ENCODE results near the gene POU2F3. TPM values are rescaled to one million over a fixed set of nuclear protein-coding genes. Genes with fewer than 3 reads are reported as not detected.

Gene POU2F3
- polyA plus RNA-seq, 3 donors from 2014 or later: not detected

DNA sequence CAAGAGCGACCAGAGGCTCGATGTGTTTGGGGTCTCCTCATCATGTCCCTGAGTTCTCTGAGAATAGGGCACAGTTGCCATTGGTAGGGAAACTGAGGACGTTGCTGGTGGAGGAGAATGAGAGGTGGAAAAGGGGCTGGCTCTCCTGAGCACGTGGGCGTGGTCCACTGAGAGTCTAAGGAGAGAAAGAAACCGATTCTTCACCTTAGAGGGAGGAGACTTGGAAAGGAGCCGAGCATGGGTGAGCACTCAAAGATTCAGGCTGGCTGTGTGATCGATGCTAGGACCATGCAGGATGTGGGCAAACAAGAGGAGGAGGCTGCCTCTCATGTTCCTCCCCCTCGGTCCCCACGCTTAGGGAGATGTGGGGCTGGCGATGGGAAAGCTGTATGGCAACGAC lies 65.3 kb downstream of the POU2F3 start:
- Mint-ChIP-seq H3K4me1 (no peaks in the 10 kb centered on the region), H3K36me3 (no peaks in the 10 kb centered on the region), H3K9me3 (no peaks in the 10 kb centered on the region), H3K27ac (no peak overlapping the region), H3K4me3 (no peak overlapping the region), H3K27me3 (ENCODE audit: low read depth in 3 of 3) (peaks cover 0 to 8% (median 4%) of the 10 kb centered on the region in 3 donors)
- no peak for DNase-seq

DNA sequence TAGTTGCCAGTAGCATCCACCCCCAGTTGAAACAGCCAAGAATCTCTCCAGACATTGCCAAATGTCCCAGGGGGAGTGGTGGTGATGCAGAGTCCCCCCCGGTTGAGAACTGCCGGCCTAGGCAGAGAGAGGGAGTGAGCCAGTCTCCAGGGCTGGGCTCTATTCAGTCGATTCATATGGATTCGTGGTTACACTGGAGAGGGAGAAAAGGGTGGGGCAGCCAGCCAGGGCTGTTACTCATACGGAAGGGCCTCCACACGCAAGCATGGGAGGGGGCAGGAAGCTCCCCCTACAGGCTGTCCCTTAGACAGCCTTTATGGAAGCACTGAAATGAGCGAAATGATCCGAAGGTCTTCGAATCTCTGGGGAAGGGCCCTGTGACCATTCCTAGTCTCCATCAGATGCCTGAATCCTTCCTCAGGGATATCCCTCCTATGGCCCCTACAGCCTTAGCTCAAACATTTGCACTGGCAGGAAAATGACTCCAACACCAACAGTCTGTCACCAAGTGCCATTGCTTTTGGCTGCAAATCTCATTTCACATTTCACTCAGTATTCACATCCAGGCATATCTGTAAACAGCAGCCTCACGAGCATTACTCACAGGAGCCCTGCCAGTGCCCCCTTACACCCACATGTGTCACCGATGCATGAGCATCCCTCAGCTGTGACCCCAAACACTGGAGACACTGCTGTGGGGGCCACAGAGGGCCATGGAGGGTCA lies 66.7 kb downstream of the POU2F3 start:
- DNase-seq: no peak
- Mint-ChIP-seq H3K36me3 (no peaks in the 10 kb centered on the region), H3K27ac (no peak overlapping the region), H3K27me3 (ENCODE audit: low read depth in 3 of 3) (peaks cover 0 to 4% (median 4%) of the 10 kb centered on the region in 3 donors), H3K9me3 (no peaks in the 10 kb centered on the region), H3K4me1 (no peaks in the 10 kb centered on the region), H3K4me3 (no peak overlapping the region)

DNA sequence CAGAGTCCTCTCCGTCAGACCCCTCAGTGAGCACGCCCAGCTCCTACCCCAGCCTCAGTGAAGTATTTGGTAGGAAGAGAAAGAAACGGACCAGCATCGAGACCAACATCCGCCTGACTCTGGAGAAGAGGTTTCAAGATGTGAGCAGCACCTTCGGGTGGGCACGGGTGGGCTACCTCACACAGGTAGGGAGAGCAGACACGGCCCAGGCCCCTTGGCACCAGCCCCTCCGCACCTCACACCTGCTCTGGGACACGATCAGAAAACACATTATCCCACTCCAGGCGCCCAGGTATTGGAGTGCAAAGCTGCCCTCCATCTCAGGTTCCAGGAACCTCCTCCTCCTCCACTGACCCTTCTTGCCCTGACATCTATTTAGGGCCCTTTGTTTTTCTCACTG lies 67.5 kb downstream of the POU2F3 start:
- no peaks in the 10 kb centered on the region for H3K4me1 Mint-ChIP-seq
- DNase-seq: no peak
- peaks cover 0 to 4% (median 1%) of the 10 kb centered on the region in 3 donors for H3K27me3 Mint-ChIP-seq (ENCODE audit: low read depth in 3 of 3)
- H3K27ac Mint-ChIP-seq: no peak overlapping the region
- no peaks in the 10 kb centered on the region for H3K9me3 Mint-ChIP-seq
- no peak overlapping the region for H3K4me3 Mint-ChIP-seq
- H3K36me3 Mint-ChIP-seq: no peaks in the 10 kb centered on the region

DNA sequence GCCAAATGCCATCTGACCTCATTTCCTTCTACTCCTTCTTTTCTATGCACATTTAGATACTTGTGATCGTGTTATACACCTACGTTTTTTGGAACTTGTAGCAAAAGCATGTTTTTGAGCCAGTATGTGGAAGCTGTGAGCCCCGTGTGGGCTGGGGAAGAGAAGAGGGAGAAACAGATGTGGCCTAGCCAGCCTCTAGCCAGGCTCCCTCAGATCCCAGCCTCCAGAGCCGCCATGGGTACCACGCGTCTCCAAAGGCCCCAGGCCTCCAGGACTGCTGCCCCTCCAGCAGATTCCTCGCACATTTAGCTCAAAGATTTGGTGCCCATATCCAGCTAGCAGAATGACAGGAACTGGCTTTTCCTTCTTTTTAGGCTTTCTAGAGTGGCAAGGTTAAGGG lies 68.1 kb downstream of the POU2F3 start:
- H3K27ac Mint-ChIP-seq: no peak overlapping the region
- peaks cover 0 to 3% (median 1%) of the 10 kb centered on the region in 3 donors for H3K27me3 Mint-ChIP-seq (ENCODE audit: low read depth in 3 of 3)
- DNase-seq: no peak
- H3K36me3 Mint-ChIP-seq: no peaks in the 10 kb centered on the region
- no peaks in the 10 kb centered on the region for H3K4me1 Mint-ChIP-seq
- no peak overlapping the region for H3K4me3 Mint-ChIP-seq
- H3K9me3 Mint-ChIP-seq: no peaks in the 10 kb centered on the region

DNA sequence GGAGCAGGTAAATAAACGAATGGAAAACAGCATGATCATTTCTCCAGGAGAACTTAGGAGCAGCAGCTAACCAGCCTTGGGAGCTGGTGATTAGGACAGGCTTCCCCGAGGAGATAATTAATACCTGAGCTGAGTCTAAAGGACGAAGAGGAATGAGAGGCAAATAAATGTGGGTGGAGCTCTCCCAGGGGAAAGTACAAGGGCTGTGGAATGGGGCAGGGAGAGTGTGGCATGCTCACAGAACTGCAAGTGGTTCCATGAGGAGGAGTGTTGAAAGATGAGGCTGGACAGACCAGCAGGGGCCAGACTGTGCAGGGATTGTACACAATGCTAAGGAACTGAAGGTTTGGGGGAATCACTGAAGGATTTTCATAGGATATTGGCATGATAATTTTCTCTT lies 70.9 kb downstream of the POU2F3 start:
- Mint-ChIP-seq H3K4me1 (no peaks in the 10 kb centered on the region), H3K36me3 (no peaks in the 10 kb centered on the region)
- no peak for DNase-seq

DNA sequence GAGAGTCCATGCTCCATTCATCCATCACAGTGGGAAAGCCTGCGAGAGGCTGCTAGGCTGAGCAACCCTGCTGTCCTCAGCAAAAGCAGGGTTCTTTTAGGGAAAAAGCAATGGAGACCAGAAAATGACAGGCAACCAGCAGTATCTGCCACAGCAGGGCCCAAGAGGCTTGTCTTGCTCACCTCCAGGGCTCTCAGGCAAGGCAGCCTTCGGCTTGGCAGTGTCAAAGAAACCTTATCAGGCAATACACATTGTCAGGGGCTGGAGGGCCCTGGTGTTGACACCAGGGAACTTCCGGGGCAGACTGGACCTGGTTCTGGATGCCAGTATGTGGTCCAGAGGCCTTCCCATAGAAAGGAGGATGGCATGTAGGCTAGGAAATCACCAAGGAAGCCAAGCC lies 74.9 kb downstream of the POU2F3 start:
- H3K9me3 Mint-ChIP-seq: no peaks in the 10 kb centered on the region
- DNase-seq: no peak
- H3K27me3 Mint-ChIP-seq (ENCODE audit: low read depth in 3 of 3): peaks cover 0 to 4% (median 2%) of the 10 kb centered on the region in 3 donors
- H3K4me1 Mint-ChIP-seq: no peaks in the 10 kb centered on the region
- H3K4me3 Mint-ChIP-seq: no peak overlapping the region
- H3K27ac Mint-ChIP-seq: no peak overlapping the region
- H3K36me3 Mint-ChIP-seq: no peaks in the 10 kb centered on the region

More for the DNA sequence above, 70.9 kb downstream of the POU2F3 start:
- Mint-ChIP-seq H3K4me3 (no peak overlapping the region), H3K9me3 (no peaks in the 10 kb centered on the region), H3K27me3 (ENCODE audit: low read depth in 3 of 3) (peaks cover 0 to 4% (median 0%) of the 10 kb centered on the region in 3 donors), H3K27ac (no peak overlapping the region)

DNA sequence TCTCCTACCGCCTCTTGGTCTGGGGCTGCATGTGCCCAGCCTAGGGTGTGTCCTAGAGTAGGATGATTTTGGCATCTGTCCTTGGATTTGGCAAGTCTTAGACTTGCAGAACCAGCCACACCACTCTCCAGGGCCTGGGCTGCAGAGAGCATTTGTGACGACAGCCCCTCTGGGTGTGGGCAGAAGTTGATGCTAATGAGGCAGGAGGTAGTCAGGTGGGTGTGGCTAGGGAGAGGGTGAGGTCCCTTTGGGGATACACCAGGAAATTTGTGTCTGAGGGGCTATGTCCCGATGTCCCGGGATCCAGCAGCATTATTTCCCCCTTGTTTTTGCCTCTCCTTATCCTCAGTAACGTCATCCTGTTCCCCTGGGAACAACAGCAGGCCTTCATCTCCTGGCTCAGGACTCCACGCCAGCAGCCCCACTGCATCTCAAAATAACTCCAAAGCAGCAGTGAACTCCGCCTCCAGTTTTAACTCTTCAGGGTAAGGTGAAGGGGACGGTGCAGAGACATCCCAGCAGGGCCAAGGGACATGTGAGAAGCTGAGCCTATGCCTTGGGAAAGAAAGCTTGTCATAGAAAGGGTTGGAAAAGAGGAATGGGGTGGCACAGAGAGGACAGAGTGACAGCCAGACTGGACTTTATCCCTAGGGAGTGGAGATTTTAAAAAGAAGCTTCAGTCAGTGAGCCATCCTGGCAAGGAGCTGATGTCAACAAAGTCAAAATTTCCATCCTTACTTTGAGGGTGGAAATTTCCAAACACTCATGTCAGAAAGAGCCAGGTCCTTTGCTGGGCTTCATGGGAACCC lies 77.1 kb downstream of the POU2F3 start:
- Mint-ChIP-seq H3K9me3 (no peaks in the 10 kb centered on the region), H3K36me3 (no peaks in the 10 kb centered on the region), H3K4me1 (no peaks in the 10 kb centered on the region), H3K4me3 (no peak overlapping the region), H3K27ac (no peak overlapping the region), H3K27me3 (ENCODE audit: low read depth in 3 of 3) (peaks cover 6 to 10% (median 7%) of the 10 kb centered on the region in 3 donors)
- no peak for DNase-seq

DNA sequence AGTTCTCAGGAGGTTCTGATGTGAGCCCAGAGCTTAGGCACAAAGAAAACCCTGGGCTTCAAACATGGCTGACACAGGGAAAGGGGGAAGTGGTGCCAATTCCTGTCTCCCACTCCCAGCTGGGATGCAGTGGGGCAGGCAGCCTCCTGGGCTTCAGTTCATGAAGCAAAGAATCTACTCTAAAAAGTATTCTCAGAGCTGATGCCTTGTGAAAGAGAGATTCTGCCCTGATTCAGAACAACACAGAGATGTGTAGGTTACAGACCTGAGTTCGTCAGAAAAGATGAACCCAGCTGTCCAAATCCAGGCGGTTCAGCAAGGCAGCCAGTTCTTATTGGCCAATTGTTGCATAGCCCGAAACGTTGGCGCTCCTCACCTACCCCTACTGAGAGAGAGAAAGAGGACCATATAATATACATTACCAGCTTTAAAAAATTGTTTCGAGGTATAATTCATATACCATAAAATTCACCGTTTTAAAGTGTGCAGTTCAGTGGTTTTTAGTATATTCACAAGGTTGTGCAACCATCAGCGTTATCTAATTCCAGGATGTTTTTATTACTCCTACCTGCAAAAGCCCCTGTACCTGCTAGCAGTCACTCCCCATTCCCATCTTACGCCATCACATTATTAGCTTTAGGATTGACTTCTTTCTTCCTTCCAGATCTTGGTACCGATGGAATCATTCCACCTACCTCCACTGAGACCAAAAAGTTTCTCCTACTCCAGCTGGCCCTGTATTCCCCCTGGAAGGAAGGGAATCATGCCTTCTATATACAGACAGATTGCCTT lies 77.9 kb downstream of the POU2F3 start:
- Mint-ChIP-seq H3K4me3 (no peak overlapping the region), H3K9me3 (no peaks in the 10 kb centered on the region), H3K27ac (no peak overlapping the region), H3K36me3 (no peaks in the 10 kb centered on the region), H3K27me3 (ENCODE audit: low read depth in 3 of 3) (peaks cover 8 to 11% (median 11%) of the 10 kb centered on the region in 3 donors), H3K4me1 (no peaks in the 10 kb centered on the region)
- no peak for DNase-seq

DNA sequence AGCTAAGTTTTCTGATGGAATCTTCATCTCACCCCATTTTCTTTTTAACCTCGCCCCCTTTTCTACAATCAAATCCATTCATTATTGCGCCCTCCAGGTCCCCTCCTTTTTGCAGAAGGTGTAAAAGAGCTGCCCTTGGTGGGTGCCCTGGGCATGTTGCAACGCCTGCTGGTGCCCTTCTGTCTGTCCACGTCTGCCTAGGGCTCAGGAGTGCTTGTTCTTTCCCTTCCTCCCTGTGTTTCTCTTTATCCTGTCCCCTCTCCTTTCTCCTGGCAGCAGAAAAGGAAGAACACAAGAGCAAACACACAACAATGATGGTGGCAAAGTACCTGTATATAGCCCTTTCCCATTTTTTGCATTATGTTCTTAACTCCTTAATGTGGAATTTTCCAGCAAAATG lies 79.0 kb downstream of the POU2F3 start:
- no peaks in the 10 kb centered on the region for H3K9me3 Mint-ChIP-seq
- peaks cover 10 to 18% (median 11%) of the 10 kb centered on the region in 3 donors for H3K27me3 Mint-ChIP-seq (ENCODE audit: low read depth in 3 of 3)
- no peaks in the 10 kb centered on the region for H3K4me1 Mint-ChIP-seq
- no peaks in the 10 kb centered on the region for H3K36me3 Mint-ChIP-seq
- no peak overlapping the region for H3K27ac Mint-ChIP-seq
- no peak for DNase-seq
- H3K4me3 Mint-ChIP-seq: no peak overlapping the region

DNA sequence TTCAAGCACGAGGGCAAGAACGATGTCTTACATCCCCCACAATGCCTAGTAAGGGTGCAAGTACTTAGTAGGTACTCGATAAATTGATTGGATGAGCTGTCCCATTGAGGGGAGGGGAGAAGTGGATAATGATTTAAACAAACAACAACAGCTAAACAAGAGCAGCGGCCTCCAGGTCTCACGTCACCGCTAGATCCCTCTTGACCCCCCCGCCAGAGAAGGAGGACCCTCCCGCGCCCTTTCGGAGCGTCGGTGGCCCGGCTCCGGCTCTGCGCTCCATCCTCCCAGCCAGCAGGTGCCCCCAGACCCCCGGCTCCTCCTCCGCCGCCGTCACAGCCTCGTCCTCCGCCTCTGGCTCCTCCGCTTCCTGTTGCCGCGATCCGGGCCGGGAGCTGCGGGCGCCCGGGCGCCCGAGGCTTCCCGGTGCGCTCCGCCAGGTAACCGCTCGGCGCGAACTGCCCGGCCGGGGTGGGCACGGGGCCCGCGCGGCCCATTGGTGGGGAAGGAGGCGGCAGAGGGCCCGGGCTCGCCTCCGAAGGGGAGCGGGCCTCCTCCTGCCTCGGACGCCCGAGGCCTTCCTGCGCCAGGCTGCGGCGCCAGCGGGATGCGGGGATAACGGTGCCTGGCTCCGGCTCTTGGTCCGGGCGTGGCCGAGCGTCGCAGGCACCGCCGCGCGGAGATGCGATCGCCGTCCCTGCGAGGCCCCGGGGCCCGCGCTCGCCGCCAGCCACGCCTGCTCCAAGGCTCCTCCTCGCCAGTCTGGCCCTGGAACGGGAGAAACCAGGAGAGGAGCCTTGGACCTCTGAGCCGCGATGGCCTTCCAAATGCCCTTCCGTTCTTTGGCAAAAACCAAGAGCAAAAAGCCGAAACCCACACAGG lies 85.2 kb downstream of the POU2F3 start, which contains the start of gene TLCD5:
TSS of gene TLCD5 (plus strand) at position 368 of the 879 bp plus-strand sequence. CDS start 2,143 bp downstream, outside the sequence.
- peaks cover 18 to 41% (median 29%) of the 10 kb centered on the region in 3 donors for H3K27me3 Mint-ChIP-seq (ENCODE audit: low read depth in 3 of 3)
- no peak within 1 kb of the TSS for H3K27ac Mint-ChIP-seq
- no peaks in the 10 kb centered on the region for H3K36me3 Mint-ChIP-seq
- H3K4me3 Mint-ChIP-seq: peak within 1 kb of the TSS; percentile 74 to 85 (median 82)
- peaks cover 0 to 2% (median 0%) of the 10 kb centered on the region in 6 donors for H3K9me3 Mint-ChIP-seq
- H3K4me1 Mint-ChIP-seq: peaks cover 15 to 26% of the 10 kb centered on the region in 2 donors
- DNase-seq: peak in 2 of 3 donors; percentile 14 to 15

DNA sequence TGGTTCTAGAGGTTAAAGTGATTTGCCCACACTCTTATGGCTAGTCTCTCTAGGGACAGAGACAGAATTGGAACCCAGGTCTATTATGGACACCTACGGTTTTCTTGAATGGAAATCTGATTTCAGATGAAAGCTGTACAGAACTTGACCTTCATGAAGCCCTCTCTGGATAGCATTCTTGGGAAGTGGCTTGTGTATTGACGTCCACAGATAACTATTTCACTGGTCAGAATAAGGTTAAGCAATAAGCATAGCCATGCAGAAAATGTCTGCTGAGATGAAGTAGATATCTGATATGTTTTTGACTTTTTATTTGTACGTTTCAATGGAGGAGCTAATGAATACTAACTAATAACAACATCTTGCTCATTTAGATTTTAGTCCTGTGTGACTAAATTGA lies 86.3 kb downstream of the POU2F3 start:
- Mint-ChIP-seq H3K9me3 (peaks cover 0 to 2% (median 0%) of the 10 kb centered on the region in 6 donors), H3K4me3 (peak overlapping the region; percentile 30 to 75 (median 67)), H3K36me3 (no peaks in the 10 kb centered on the region), H3K4me1 (peaks cover 15 to 26% of the 10 kb centered on the region in 2 donors), H3K27me3 (ENCODE audit: low read depth in 3 of 3) (peaks cover 15 to 41% (median 23%) of the 10 kb centered on the region in 3 donors), H3K27ac (no peak overlapping the region)
- DNase-seq: no peak

DNA sequence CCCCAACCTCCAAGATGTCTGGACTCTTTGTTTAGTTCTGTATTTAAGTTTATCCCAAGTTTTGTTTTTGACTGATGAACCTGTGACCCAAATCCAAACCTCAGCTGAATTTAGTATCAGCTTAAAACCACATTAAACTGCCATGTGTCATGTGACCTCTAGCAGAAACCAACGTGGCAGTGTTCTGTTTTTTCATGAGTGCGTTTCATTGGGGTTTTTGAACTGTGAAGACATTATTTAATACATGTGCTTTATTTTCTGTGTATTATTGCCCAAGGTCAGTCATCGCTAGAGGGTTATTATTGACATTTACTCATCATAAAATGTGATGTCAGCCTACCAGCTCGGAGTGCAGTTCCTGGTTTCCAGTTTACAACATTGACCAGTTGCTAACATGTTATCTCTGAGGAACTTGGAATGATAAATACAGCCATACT lies 86.9 kb downstream of the POU2F3 start:
- Mint-ChIP-seq H3K27me3 (ENCODE audit: low read depth in 3 of 3) (peaks cover 15 to 38% (median 23%) of the 10 kb centered on the region in 3 donors), H3K4me1 (peaks cover 15 to 26% of the 10 kb centered on the region in 2 donors), H3K36me3 (no peaks in the 10 kb centered on the region), H3K4me3 (peak overlapping the region in 1 of 5 donors; percentile 12), H3K27ac (no peak overlapping the region), H3K9me3 (peaks cover 0 to 2% (median 0%) of the 10 kb centered on the region in 6 donors)
- DNase-seq: no peak

DNA sequence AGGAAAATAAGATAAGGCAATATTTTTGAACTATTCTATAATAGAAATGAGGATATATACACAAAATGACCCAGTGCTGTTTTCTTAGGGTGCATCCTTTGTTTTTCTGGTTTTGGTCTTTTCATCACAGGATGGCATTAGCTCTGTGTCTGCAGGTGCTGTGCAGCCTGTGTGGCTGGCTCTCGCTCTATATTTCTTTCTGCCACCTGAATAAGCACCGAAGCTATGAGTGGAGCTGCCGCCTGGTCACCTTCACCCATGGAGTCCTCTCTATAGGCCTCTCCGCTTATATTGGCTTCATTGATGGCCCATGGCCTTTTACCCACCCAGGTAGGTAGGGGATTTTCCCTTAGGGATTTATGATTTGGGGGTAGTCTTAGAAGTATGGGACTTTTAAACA lies 87.4 kb downstream of the POU2F3 start:
- Mint-ChIP-seq H3K27ac (no peak overlapping the region), H3K27me3 (ENCODE audit: low read depth in 3 of 3) (peaks cover 12 to 36% (median 23%) of the 10 kb centered on the region in 3 donors), H3K36me3 (no peaks in the 10 kb centered on the region), H3K9me3 (peaks cover 0 to 2% (median 0%) of the 10 kb centered on the region in 6 donors), H3K4me1 (peaks cover 15 to 26% of the 10 kb centered on the region in 2 donors), H3K4me3 (no peak overlapping the region)
- no peak for DNase-seq
